Brain microvascular endothelial cell (primary cell): ENCODE measurements around the gene XPC.

Source experiments
- DNase-seq: peaks from one replicate; pipeline ENCODE4 v3.0.0-alpha.2; 2020
- H3K27ac ChIP-seq: fragments of 250-450 bp; sonication (Bioruptor Pico); 2 replicates; pipeline ENCODE4 v1.5.1; 2020; ENCODE audit warnings: mild to moderate bottlenecking, moderate library complexity
- H3K27me3 ChIP-seq: fragments of 250-450 bp; sonication (Bioruptor Pico); replicated peaks from 2 replicates; pipeline ENCODE4 v1.5.1; 2020; ENCODE audit warnings: mild to moderate bottlenecking
- H3K36me3 ChIP-seq: fragments of 250-450 bp; sonication (Bioruptor Pico); replicated peaks from 2 replicates; pipeline ENCODE4 v1.5.1; 2020; ENCODE audit warnings: mild to moderate bottlenecking
- H3K4me3 ChIP-seq: 2 replicates; pipeline ENCODE4 v1.5.1; 2011; ENCODE audit warnings: low read depth, mild to moderate bottlenecking, control low read depth, low read length, moderate library complexity
- CTCF ChIP-seq: IDR thresholded peaks from 2 replicates; pipeline ENCODE4 v1.5.1; 2011; ENCODE audit warnings: low read depth, mild to moderate bottlenecking, moderate library complexity, low read length, control low read depth, inconsistent platforms; ENCODE audit errors: missing control alignments
- in situ Hi-C: cut with HindIII; loops from 2 replicates; pipeline ENCODE4 v1.10.0; 2017; ENCODE audit warnings: low sequenced_read_pairs, low pct_ligation_motif_present

XPC gene

GRCh38 chr3:14129296-14129695 lies 49.1 kb downstream of the XPC start:
- in situ Hi-C loops, result no loop called here
- no peak for DNase-seq
- no peaks in the 10 kb centered on the region for H3K27me3 ChIP-seq

GRCh38 chr3:14128724-14129123 lies 49.7 kb downstream of the XPC start:
- in situ Hi-C loops, result no loop called here
- TF ChIP-seq CTCF, result no peak
- no peak for DNase-seq
- Histone ChIP-seq H3K36me3 (peaks cover 49% of the 10 kb centered on the region), H3K4me3 (no peak overlapping the region), H3K27me3 (no peaks in the 10 kb centered on the region), H3K27ac (no peak overlapping the region)

More at GRCh38 chr3:14129296-14129695, 49.1 kb downstream of the XPC start:
- TF ChIP-seq CTCF, result no peak
- Histone ChIP-seq H3K4me3 (no peak overlapping the region), H3K27ac (no peak overlapping the region), H3K36me3 (peaks cover 55% of the 10 kb centered on the region)

DNA sequence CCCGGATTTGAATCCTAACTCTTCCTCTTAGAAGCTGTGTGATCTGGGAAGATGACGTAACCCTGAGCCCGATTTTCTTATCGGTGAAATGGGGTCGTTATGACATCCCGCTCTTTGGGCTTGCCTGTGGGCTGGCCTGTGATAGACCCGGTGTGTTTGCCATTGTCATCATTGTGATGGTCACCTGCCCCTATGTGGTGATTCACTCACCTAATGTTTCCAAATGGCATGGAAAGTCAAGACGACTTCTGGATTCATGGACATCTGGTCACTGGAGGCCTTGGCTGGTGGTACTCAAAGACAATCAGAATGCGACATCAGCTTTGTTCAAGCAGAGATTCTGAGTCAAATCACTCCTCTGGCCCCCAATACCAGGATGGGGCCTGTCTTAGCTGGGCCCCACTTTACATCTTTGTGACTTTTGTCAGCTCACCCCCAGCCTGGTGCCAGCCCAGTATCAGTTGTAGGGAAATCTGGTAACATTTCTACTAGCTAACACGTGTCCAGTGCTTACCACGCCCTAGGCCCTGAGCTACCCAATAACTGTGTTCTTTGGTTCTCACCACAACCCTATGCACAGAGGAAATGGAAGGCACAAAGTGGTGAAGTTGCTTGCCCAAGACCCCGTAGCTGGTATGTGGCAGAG lies 50.8 kb downstream of the XPC start:
- H3K27ac ChIP-seq, result no peak overlapping the region
- DNase-seq, result no peak
- no peak overlapping the region for H3K4me3 ChIP-seq
- in situ Hi-C loops, result no loop called here
- no peak for TF ChIP-seq CTCF
- H3K36me3 ChIP-seq, result peaks cover 39% of the 10 kb centered on the region
- H3K27me3 ChIP-seq, result no peaks in the 10 kb centered on the region

DNA sequence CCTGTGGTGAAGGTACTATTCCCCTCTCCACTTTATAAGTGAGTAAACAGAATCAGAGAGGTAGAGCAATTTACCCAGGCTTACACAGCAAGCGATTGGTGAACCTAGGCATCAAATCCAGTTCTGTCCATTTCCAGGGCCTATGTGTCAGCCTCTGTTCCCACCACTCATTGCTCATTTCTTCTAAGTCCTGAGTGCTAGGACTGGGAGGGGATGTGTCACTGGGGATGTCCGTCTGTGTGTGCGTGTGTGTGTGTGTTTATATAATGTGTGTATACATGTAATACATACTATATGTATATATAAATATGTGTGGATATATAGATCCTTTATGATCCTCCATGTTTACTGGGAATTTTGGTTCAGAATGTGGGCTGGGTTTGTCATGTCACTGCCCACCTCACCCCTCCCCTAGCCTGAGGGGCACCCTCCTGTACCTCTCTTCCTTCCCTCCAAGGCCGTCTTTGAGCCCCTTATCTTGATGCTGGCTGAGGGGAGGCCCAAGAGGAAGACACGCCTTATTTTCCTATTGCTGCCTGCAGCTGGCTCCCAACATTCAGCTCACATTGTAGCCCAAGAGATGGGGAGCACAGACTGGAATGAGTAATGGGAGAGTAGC lies 51.4 kb downstream of the XPC start:
- in situ Hi-C loops, result no loop called here
- H3K36me3 ChIP-seq, result peaks cover 32% of the 10 kb centered on the region
- H3K27ac ChIP-seq, result no peak overlapping the region
- DNase-seq, result no peak
- no peak overlapping the region for H3K4me3 ChIP-seq
- H3K27me3 ChIP-seq, result no peaks in the 10 kb centered on the region
- no peak for TF ChIP-seq CTCF

GRCh38 chr3:14126017-14126886 lies 52.1 kb downstream of the XPC start:
- Histone ChIP-seq H3K36me3 (peaks cover 25% of the 10 kb centered on the region), H3K4me3 (peak overlapping the region; percentile 99), H3K27me3 (no peaks in the 10 kb centered on the region), H3K27ac (peak overlapping the region; percentile 75)
- DNase-seq, result no peak
- in situ Hi-C loops, result no loop called here
- TF ChIP-seq CTCF, result no peak
